HEK293 (cell line): ENCODE results near the gene SLU7.

ENCODE experiments used
- SETDB1 ChIP-seq: IDR thresholded peaks from one replicate; pipeline ENCODE4 v1.6.1; 2017; ENCODE audit warnings: mild to moderate bottlenecking, low read length, moderate library complexity, mixed read lengths; ENCODE audit not compliant: insufficient read length
- ZNF248 ChIP-seq: fragments of 450-650 bp; formaldehyde crosslinking; IDR thresholded peaks from 2 replicates; pipeline ENCODE4 v1.5.1; 2017; ENCODE audit warnings: missing biosample characterization, missing genetic modification characterization
- ZNF530 ChIP-seq: fragments of 450-650 bp; formaldehyde crosslinking; IDR thresholded peaks from 2 replicates; pipeline ENCODE4 v1.5.1; 2016; ENCODE audit warnings: low read depth, missing biosample characterization, missing genetic modification characterization
- TF ChIP-seq, protein P1 (sequence below): fragments of 450-650 bp; formaldehyde crosslinking; IDR thresholded peaks from 2 replicates; pipeline ENCODE4 v1.5.1; 2016; ENCODE audit warnings: missing biosample characterization, missing genetic modification characterization
- TF ChIP-seq, protein P2 (sequence below): fragments of 450-650 bp; formaldehyde crosslinking; IDR thresholded peaks from 2 replicates; pipeline ENCODE4 v1.5.1; 2016; ENCODE audit warnings: missing biosample characterization, missing genetic modification characterization, low read depth
- TF ChIP-seq, protein P3 (sequence below): fragments of 450-650 bp; formaldehyde crosslinking; IDR thresholded peaks from 2 replicates; pipeline ENCODE4 v1.5.1; 2016; ENCODE audit warnings: missing biosample characterization, missing genetic modification characterization, borderline replicate concordance

- TF ChIP-seq, protein P1, sequence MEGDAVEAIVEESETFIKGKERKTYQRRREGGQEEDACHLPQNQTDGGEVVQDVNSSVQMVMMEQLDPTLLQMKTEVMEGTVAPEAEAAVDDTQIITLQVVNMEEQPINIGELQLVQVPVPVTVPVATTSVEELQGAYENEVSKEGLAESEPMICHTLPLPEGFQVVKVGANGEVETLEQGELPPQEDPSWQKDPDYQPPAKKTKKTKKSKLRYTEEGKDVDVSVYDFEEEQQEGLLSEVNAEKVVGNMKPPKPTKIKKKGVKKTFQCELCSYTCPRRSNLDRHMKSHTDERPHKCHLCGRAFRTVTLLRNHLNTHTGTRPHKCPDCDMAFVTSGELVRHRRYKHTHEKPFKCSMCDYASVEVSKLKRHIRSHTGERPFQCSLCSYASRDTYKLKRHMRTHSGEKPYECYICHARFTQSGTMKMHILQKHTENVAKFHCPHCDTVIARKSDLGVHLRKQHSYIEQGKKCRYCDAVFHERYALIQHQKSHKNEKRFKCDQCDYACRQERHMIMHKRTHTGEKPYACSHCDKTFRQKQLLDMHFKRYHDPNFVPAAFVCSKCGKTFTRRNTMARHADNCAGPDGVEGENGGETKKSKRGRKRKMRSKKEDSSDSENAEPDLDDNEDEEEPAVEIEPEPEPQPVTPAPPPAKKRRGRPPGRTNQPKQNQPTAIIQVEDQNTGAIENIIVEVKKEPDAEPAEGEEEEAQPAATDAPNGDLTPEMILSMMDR (tag by site-specific recombination) = no peak
- TF ChIP-seq ZNF530 (tag by site-specific recombination) (no peak), SETDB1 (no peak), ZNF248 (tag by site-specific recombination) (no peak)
- TF ChIP-seq, protein P2, sequence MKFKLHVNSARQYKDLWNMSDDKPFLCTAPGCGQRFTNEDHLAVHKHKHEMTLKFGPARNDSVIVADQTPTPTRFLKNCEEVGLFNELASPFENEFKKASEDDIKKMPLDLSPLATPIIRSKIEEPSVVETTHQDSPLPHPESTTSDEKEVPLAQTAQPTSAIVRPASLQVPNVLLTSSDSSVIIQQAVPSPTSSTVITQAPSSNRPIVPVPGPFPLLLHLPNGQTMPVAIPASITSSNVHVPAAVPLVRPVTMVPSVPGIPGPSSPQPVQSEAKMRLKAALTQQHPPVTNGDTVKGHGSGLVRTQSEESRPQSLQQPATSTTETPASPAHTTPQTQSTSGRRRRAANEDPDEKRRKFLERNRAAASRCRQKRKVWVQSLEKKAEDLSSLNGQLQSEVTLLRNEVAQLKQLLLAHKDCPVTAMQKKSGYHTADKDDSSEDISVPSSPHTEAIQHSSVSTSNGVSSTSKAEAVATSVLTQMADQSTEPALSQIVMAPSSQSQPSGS (tag by site-specific recombination) = no peak
- TF ChIP-seq, protein P3, sequence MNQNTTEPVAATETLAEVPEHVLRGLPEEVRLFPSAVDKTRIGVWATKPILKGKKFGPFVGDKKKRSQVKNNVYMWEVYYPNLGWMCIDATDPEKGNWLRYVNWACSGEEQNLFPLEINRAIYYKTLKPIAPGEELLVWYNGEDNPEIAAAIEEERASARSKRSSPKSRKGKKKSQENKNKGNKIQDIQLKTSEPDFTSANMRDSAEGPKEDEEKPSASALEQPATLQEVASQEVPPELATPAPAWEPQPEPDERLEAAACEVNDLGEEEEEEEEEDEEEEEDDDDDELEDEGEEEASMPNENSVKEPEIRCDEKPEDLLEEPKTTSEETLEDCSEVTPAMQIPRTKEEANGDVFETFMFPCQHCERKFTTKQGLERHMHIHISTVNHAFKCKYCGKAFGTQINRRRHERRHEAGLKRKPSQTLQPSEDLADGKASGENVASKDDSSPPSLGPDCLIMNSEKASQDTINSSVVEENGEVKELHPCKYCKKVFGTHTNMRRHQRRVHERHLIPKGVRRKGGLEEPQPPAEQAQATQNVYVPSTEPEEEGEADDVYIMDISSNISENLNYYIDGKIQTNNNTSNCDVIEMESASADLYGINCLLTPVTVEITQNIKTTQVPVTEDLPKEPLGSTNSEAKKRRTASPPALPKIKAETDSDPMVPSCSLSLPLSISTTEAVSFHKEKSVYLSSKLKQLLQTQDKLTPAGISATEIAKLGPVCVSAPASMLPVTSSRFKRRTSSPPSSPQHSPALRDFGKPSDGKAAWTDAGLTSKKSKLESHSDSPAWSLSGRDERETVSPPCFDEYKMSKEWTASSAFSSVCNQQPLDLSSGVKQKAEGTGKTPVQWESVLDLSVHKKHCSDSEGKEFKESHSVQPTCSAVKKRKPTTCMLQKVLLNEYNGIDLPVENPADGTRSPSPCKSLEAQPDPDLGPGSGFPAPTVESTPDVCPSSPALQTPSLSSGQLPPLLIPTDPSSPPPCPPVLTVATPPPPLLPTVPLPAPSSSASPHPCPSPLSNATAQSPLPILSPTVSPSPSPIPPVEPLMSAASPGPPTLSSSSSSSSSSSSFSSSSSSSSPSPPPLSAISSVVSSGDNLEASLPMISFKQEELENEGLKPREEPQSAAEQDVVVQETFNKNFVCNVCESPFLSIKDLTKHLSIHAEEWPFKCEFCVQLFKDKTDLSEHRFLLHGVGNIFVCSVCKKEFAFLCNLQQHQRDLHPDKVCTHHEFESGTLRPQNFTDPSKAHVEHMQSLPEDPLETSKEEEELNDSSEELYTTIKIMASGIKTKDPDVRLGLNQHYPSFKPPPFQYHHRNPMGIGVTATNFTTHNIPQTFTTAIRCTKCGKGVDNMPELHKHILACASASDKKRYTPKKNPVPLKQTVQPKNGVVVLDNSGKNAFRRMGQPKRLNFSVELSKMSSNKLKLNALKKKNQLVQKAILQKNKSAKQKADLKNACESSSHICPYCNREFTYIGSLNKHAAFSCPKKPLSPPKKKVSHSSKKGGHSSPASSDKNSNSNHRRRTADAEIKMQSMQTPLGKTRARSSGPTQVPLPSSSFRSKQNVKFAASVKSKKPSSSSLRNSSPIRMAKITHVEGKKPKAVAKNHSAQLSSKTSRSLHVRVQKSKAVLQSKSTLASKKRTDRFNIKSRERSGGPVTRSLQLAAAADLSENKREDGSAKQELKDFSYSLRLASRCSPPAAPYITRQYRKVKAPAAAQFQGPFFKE (tag by site-specific recombination) = no peak
Observed at GRCh38 chr5:160432787-160433186, 13.9 kb upstream of the SLU7 start.
